Measurements from ENCODE around the gene CNOT1. TPM values are rescaled to one million over a fixed set of nuclear protein-coding genes. Genes with fewer than 3 reads are reported as not detected.

Gene CNOT1
- total and polyA plus RNA-seq, 2 of the 4 experiments (the other 2 are of a cell fraction): 85.5 to 357 TPM

DNA sequence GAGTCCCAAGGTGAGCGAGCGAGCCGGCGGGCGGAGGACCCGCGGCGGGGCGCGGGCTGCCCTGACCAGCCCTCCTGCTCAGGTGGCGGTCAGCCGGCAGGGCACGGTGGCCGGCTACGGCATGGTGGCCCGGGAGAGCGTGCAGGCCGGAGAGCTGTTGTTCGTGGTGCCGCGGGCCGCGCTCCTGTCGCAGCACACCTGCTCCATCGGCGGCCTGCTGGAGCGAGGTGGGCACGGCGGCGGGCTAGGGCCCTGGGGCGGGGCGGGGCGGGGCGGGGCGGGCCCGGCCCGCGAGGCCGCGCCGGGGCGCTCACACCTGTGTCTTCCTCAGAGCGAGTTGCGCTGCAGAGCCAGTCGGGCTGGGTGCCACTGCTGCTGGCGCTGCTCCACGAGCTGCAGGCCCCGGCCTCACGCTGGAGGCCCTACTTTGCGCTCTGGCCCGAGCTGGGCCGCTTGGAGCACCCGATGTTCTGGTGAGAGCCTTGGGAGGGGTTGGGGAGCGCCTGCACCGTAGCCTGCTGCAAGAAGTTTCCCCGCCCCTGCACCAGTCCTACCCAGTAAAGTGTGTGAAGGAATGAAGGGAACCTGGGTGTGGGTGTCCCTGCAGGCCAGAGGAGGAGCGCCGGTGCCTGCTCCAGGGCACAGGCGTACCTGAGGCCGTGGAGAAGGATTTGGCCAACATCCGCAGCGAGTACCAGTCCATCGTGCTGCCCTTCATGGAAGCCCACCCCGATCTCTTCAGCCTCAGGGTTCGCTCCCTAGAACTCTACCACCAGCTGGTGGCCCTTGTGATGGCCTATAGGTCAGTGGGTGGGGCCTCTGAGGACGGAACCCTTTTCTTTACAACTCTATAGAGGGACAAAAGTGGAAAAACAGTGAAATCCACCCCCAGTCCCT, 113.5 kb downstream of the CNOT1 start (continued):
- TF ChIP-seq MAZ (IDR thresholded peaks at IDR 0.05; ENCODE audit: borderline replicate concordance, low read depth, low read length) (no peak), POLR2A (IDR thresholded peaks at IDR 0.05; ENCODE audit: low read depth, low read length) (no peak), NFE2L2 (IDR thresholded peaks at IDR 0.05; ENCODE audit: low read depth, low read length) (no peak)

Measured in IMR-90 (cell line).